Keratinocyte (primary cell): Measurements from ENCODE around the gene ZNF423.

ENCODE experiments used
- CTCF ChIP-seq, 3 experiments: IDR thresholded peaks in 1 of 3; conservative IDR thresholded peaks in 1 of 3; optimal IDR thresholded peaks in 1 of 3; 2 replicates in 2 of 3; 3 replicates in 1 of 3; pipeline versions ENCODE3 to v1.5.1; 2011; ENCODE audit warnings: low read length in 3 of 3, mild to moderate bottlenecking in 3 of 3, moderate library complexity in 2 of 3, control low read depth in 1 of 3, inconsistent platforms in 1 of 3; ENCODE audit not compliant: insufficient read depth in 2 of 3; ENCODE audit errors: extremely low read depth in 1 of 3
- EZH2 ChIP-seq: IDR thresholded peaks from one replicate; pipeline ENCODE4 v1.6.1; 2012; ENCODE audit warnings: inconsistent platforms, mild to moderate bottlenecking, low read length, moderate library complexity

GRCh38 chr16:49788572-49788971 is 67.3 kb downstream of the ZNF423 start:
- TF ChIP-seq EZH2 (no peak), CTCF (optimal IDR thresholded peaks at IDR 0.05 in 1 of 3, IDR thresholded peaks at IDR 0.05 in 1 of 3, conservative IDR thresholded peaks at IDR 0.05 in 1 of 3; ENCODE audit: extremely low read depth in 1 of 3, insufficient read depth in 2 of 3, low read length in 3 of 3) (no peak)
